ENCODE results near the gene CERS2. TPM values are rescaled to one million over a fixed set of nuclear protein-coding genes. Genes with fewer than 3 reads are reported as not detected.

The CERS2 gene
- total RNA-seq, 1 experiment from 2014 or later, result 165 TPM

DNA sequence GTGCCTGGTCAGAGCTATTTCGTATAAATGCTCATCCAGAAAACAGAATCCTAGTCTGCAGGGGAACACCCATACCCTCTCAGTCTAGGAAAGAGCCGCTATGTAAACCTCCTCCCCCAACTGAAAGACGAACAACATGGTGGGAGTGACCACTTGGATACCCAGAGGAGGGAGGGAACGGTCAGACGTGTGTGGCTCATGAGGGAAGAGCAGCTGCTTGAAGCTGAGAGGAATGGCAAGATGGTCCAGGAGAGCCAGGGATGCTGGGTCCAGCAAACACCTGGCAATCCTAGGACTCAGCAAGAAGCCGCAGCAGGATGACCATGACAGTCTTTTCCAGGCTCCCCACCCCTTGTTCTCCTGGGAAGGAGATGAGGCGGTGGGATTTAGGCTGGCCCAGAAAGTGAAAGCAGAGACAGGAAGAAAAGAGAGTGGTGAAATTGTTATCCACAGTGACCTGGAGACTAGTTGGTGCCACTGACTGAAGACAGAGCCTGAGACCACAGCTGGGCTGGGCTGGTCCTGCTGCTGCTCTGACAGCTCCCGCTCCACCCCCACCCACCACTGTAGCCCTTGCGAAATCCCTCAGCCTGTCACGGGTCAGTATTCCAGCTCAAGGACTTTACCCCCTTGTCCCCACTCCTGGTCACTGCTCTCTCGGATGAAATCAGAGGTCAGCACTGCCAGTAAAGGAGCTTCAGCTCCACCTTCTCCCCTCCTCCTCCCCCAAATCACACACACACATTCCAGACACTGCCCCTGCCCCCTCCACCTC is 3.6 kb downstream of the CERS2 start:
- Histone ChIP-seq H3K27ac (no peak overlapping the region), H3K36me3 (peaks cover 64% of the 10 kb centered on the region), H3K4me1 (replicated peaks) (peaks cover 35% of the 10 kb centered on the region), H3K27me3 (replicated peaks) (no peaks in the 10 kb centered on the region), H3K9me3 (replicated peaks) (no peaks in the 10 kb centered on the region), H3K4me3 (no peak overlapping the region)
- DNase-seq (ENCODE audit: low read depth in 1 of 2, low spot score in 2 of 2), result no peak

DNA sequence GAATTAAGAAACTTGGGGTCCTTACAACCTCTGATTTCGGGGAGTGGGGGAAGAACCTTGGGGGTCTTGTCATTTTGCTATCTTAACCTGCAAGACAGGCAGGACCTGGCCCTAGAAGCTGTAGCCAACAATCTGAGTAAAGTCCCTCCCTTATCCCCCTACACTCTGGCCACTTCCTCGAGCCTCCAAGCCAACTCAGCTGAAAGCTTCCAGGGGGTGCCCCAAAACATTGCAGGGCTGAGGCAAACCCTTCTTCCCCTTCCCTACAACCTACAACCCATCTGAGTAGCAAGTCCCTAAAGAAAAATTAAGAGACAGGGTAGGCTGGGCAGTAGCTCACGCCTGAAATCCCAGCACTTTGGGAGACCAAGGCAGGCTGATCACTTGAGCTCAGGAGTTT is 5.0 kb downstream of the CERS2 start:
- DNase-seq (ENCODE audit: low read depth in 1 of 2, low spot score in 2 of 2), result no peak
- peaks cover 77% of the 10 kb centered on the region for H3K36me3 ChIP-seq
- H3K27ac ChIP-seq, result no peak overlapping the region
- H3K4me3 ChIP-seq, result no peak overlapping the region
- H3K9me3 ChIP-seq (replicated peaks), result no peaks in the 10 kb centered on the region
- H3K27me3 ChIP-seq (replicated peaks), result no peaks in the 10 kb centered on the region
- H3K4me1 ChIP-seq (replicated peaks), result peaks cover 31% of the 10 kb centered on the region

DNA sequence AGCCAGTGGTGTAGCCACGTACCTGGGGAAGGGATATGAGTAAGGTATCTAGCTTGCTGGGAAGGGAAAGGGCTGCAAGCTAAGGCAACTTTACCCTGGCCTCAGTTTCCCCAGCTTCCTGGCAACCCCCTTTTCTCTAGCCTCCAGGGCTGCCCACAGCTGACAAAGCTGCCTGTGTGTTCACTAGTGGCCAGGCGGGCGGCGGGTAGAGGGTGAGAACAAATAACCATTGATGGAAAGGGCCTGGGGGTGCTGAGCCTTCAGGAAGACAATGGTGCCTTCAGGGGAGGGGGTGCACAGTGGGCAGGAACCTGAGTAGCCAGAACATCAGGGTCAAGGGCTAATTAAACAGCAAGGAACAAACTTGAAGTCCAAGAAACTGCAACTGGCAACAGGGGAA is 6.1 kb downstream of the CERS2 start:
- H3K9me3 ChIP-seq (replicated peaks), result no peaks in the 10 kb centered on the region
- H3K4me3 ChIP-seq, result no peak overlapping the region
- peaks cover 28% of the 10 kb centered on the region for H3K4me1 ChIP-seq (replicated peaks)
- no peak overlapping the region for H3K27ac ChIP-seq
- DNase-seq (ENCODE audit: low read depth in 1 of 2, low spot score in 2 of 2), result no peak
- H3K36me3 ChIP-seq, result peaks cover 78% of the 10 kb centered on the region
- H3K27me3 ChIP-seq (replicated peaks), result no peaks in the 10 kb centered on the region

DNA sequence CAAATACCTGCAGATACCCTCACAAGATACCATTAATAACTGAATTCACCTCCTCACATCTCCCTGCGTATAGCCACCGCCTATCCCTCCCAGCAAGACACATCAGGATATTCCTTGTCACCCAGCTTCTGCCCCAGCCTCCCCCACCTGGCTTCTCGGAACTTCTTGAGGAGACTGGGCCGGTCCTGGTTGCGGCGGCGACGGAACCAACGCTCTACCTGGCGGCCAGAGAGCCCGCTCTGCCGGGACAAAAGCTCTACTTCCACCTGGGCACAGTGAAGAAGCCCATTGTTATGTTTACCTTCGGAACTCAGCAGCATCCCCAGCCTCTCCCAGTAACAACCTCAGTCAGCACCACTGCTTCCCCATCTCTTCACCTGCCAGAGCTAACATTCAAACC is 6.7 kb downstream of the CERS2 start:
- Histone ChIP-seq H3K36me3 (peaks cover 79% of the 10 kb centered on the region), H3K27ac (no peak overlapping the region), H3K4me3 (no peak overlapping the region), H3K9me3 (replicated peaks) (no peaks in the 10 kb centered on the region), H3K27me3 (replicated peaks) (no peaks in the 10 kb centered on the region), H3K4me1 (replicated peaks) (peaks cover 23% of the 10 kb centered on the region)
- no peak for DNase-seq (ENCODE audit: low read depth in 1 of 2, low spot score in 2 of 2)

DNA sequence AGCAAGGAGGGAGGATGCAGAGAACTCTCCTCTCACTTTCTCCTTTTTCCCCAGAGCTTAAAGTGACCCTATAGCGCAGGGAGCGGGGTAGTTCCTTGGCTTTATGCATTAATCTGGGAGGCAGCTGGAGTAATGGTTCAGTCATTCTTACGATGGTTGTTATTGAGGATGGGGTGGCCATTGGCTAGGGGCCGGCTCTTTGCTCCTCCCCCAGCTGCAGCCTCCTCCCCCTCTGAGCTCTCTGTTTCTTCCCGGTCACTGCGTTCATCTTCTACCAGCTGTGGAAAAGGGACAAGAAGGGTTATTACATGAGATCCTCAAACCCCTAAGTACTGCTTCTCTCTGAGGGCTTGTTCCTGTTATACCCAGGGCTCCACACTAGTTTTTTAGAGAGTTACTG is 8.6 kb downstream of the CERS2 start:
- H3K27me3 ChIP-seq (replicated peaks), result no peaks in the 10 kb centered on the region
- H3K4me1 ChIP-seq (replicated peaks), result peaks cover 4% of the 10 kb centered on the region
- peaks cover 81% of the 10 kb centered on the region for H3K36me3 ChIP-seq
- DNase-seq (ENCODE audit: low read depth in 1 of 2, low spot score in 2 of 2), result no peak
- no peaks in the 10 kb centered on the region for H3K9me3 ChIP-seq (replicated peaks)
- no peak overlapping the region for H3K4me3 ChIP-seq
- H3K27ac ChIP-seq, result no peak overlapping the region

DNA sequence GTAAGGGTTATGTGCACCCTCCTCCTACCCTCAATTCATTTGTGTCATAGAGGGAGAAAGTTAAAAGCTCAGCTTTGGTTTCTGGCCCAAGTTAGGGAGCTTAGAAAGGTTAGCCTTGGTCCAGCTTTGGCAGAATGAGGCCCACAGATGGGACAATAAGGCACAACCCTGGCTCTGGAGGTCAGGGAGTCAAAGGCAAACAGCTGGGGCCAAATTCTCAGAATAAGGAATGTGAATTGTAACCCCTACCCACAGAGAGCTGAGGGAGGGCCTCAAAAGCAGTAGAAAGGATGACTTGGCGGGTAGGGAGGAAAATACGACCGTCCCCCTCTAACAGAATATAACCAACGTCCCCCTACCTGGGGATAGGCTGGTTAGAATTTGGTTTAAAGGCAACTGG is 9.0 kb downstream of the CERS2 start:
- H3K4me3 ChIP-seq, result no peak overlapping the region
- no peaks in the 10 kb centered on the region for H3K27me3 ChIP-seq (replicated peaks)
- H3K9me3 ChIP-seq (replicated peaks), result no peaks in the 10 kb centered on the region
- H3K4me1 ChIP-seq (replicated peaks), result no peaks in the 10 kb centered on the region
- peaks cover 85% of the 10 kb centered on the region for H3K36me3 ChIP-seq
- H3K27ac ChIP-seq, result no peak overlapping the region
- no peak for DNase-seq (ENCODE audit: low read depth in 1 of 2, low spot score in 2 of 2)

DNA sequence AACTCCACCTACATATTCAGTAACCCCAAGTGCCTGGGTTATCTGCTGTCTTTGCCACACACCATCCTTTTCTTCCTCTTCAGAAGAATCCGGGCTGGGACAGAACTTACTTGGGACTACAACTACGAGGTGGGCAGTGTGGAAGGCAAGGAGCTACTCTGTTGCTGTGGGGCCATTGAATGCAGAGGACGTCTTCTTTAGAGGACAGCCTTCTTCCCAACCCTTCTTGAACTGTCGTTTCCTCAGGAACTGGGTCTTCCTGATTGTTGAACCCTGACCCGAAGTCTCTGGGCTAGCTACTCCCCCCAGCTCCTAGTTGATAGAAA is 10.5 kb downstream of the CERS2 start:
- H3K36me3 ChIP-seq, result peaks cover 99% of the 10 kb centered on the region
- H3K4me1 ChIP-seq (replicated peaks), result no peaks in the 10 kb centered on the region
- no peak overlapping the region for H3K27ac ChIP-seq
- H3K4me3 ChIP-seq, result no peak overlapping the region
- H3K27me3 ChIP-seq (replicated peaks), result no peaks in the 10 kb centered on the region
- DNase-seq (ENCODE audit: low read depth in 1 of 2, low spot score in 2 of 2), result no peak
- no peaks in the 10 kb centered on the region for H3K9me3 ChIP-seq (replicated peaks)

DNA sequence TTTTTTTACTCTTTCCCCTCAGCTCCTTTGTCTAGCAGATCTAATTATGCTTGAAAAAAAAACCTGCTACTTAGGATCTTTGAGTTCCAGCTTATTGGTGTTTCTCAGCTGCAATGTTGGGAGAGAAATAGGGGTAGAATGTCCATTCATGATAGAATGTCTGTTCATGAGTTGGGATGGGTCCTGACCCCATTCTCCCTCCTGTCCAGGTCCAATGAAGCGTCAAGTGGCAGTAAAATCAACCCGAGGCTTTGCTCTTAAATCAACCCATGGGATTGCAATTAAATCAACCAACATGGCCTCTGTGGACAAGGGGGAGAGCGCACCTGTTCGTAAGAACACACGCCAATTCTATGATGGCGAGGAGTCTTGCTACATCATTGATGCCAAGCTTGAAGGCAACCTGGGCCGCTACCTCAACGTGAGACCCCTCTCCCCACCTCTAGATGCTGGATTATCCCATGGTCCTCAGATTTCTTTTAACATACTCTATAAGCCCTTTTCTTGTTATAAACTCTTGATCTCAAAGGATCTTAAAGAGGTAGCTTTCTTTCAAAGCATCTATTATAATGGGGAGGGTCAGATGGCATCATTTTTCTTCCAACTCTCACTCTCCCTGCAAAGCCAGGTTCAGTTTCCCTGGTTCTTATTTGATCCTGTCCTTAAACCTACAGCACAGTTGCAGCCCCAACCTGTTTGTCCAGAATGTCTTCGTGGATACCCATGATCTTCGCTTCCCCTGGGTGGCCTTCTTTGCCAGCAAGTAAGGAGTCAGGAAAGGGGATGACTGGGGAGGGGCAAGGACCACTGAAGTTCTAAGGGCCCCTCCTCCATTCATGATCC is 11.1 kb downstream of the CERS2 start:
- Histone ChIP-seq H3K9me3 (replicated peaks) (no peaks in the 10 kb centered on the region), H3K4me3 (no peak overlapping the region), H3K36me3 (peaks cover 97% of the 10 kb centered on the region), H3K27ac (no peak overlapping the region), H3K4me1 (replicated peaks) (no peaks in the 10 kb centered on the region), H3K27me3 (replicated peaks) (no peaks in the 10 kb centered on the region)
- no peak for DNase-seq (ENCODE audit: low read depth in 1 of 2, low spot score in 2 of 2)

DNA sequence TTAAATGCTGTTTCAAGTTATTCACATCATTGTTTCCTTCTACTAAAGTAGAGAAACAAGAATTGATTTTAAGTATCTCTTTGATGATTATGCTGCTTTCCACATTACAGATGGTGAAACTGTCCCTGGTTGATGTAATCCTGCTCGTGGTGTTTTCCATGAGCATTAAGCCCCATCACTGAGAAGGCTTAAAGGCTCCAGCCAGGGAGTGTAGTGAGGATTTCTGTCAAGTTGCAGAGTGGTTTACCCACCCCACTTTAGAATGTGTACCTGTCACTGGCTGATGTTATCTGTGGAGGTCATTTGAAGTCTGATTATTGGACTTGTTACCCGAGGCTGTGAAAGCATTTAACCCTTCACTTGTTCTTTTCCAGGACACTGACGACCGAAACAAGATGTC is 12.9 kb downstream of the CERS2 start:
- Histone ChIP-seq H3K27me3 (replicated peaks) (no peaks in the 10 kb centered on the region), H3K36me3 (peaks cover 89% of the 10 kb centered on the region), H3K9me3 (replicated peaks) (no peaks in the 10 kb centered on the region), H3K4me1 (replicated peaks) (no peaks in the 10 kb centered on the region), H3K27ac (no peak overlapping the region), H3K4me3 (no peak overlapping the region)
- DNase-seq (ENCODE audit: low read depth in 1 of 2, low spot score in 2 of 2), result no peak

DNA sequence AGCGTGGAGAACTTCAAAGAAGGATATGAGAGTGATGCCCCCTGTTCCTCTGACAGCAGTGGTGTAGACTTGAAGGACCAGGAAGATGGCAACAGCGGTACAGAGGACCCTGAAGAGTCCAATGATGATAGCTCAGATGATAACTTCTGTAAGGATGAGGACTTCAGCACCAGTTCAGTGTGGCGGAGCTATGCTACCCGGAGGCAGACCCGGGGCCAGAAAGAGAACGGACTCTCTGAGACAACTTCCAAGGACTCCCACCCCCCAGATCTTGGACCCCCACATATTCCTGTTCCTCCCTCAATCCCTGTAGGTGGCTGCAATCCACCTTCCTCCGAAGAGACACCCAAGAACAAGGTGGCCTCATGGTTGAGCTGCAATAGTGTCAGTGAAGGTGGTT is 14.0 kb downstream of the CERS2 start:
- DNase-seq (ENCODE audit: low read depth in 1 of 2, low spot score in 2 of 2), result no peak

DNA sequence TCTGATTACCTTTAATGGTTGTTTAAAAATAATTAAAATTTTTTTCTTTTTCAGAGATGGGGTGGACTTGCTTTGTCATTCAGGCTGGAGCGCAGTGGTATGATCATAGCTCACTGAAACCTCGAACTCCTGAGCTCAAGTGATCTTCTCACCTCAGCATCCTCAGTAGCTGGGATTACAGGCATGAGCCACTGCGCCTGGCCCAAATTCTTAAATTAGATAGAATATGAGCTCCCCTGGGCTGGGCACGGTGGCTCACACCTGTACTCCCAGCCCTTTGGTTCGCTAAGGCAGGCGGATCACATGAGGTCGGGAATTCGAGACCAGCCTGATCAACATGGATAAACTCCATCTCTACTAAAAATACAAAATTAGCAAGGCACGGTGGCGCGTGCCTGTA is 17.0 kb downstream of the CERS2 start:
- H3K27ac ChIP-seq, result no peak overlapping the region
- no peaks in the 10 kb centered on the region for H3K4me1 ChIP-seq (replicated peaks)
- DNase-seq (ENCODE audit: low read depth in 1 of 2, low spot score in 2 of 2), result no peak
- H3K36me3 ChIP-seq, result peaks cover 78% of the 10 kb centered on the region
- H3K4me3 ChIP-seq, result no peak overlapping the region
- H3K27me3 ChIP-seq (replicated peaks), result no peaks in the 10 kb centered on the region
- H3K9me3 ChIP-seq (replicated peaks), result no peaks in the 10 kb centered on the region

More for the DNA sequence above, 14.0 kb downstream of the CERS2 start:
- Histone ChIP-seq H3K36me3 (peaks cover 80% of the 10 kb centered on the region), H3K27ac (no peak overlapping the region), H3K27me3 (replicated peaks) (no peaks in the 10 kb centered on the region), H3K4me3 (no peak overlapping the region), H3K9me3 (replicated peaks) (no peaks in the 10 kb centered on the region), H3K4me1 (replicated peaks) (no peaks in the 10 kb centered on the region)

DNA sequence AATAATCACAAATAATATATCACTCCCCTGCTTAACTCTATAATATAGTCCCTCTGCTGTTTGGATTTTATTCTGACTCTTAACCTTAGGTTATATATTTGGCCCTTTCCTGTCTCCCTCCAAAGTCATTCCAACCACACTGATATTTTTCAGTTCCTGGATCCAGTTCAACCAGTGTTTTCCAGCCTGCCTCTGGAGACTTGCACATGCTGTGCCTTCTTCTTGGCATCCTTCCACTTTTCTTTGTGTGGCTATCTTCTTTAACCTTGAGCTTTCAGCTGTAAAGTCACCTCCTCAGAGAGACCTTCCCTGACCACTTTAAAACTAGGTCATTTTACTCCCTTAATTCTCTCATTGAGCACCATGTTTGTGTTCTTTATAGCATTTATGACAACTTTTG is 19.4 kb downstream of the CERS2 start:
- Histone ChIP-seq H3K4me1 (replicated peaks) (no peaks in the 10 kb centered on the region), H3K36me3 (peaks cover 79% of the 10 kb centered on the region), H3K9me3 (replicated peaks) (no peaks in the 10 kb centered on the region), H3K4me3 (no peak overlapping the region), H3K27ac (no peak overlapping the region), H3K27me3 (replicated peaks) (no peaks in the 10 kb centered on the region)
- DNase-seq (ENCODE audit: low read depth in 1 of 2, low spot score in 2 of 2), result no peak

DNA sequence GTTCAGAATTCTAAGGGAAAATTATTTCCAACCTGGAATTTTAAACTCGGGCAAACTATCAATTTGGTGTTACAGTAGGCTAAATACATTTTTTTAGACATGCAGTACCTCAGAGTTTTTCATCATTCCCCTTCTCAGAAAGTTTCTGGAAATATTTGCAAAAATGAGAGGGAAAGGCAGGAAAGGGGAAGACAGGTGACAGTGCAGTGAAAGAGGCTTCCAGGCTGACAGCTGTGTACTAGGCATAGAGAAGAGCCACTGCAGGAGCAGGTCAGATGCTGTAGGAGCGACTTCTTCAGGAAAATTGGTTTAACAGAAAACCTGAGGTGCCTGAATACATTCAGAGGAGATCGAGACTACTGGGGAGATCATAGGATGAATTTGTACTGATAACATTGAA is 19.9 kb downstream of the CERS2 start:
- H3K4me1 ChIP-seq (replicated peaks), result no peaks in the 10 kb centered on the region
- H3K27ac ChIP-seq, result no peak overlapping the region
- peaks cover 77% of the 10 kb centered on the region for H3K36me3 ChIP-seq
- no peaks in the 10 kb centered on the region for H3K27me3 ChIP-seq (replicated peaks)
- no peaks in the 10 kb centered on the region for H3K9me3 ChIP-seq (replicated peaks)
- no peak overlapping the region for H3K4me3 ChIP-seq
- DNase-seq (ENCODE audit: low read depth in 1 of 2, low spot score in 2 of 2), result no peak

DNA sequence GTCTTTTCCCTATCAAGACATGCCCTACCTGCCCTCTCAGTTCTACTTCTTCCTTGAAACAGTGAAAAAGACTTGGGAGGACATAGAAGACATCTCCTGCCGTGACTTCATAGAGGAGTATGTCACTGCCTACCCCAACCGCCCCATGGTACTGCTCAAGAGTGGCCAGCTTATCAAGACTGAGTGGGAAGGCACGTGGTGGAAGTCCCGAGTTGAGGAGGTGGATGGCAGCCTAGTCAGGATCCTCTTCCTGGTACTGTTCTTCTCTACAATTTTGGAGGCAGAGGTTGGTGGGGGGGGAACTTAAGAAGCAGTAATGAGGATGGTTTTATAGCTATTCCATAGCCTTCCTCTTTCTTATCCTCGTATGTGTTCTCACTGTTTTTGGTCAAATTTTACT is 29.8 kb downstream of the CERS2 start:
- Histone ChIP-seq H3K27me3 (replicated peaks) (no peaks in the 10 kb centered on the region), H3K36me3 (peaks cover 92% of the 10 kb centered on the region)
- no peak for DNase-seq (ENCODE audit: low read depth in 1 of 2, low spot score in 2 of 2)

More for the DNA sequence above, 29.8 kb downstream of the CERS2 start:
- no peak overlapping the region for H3K27ac ChIP-seq
- H3K9me3 ChIP-seq (replicated peaks), result no peaks in the 10 kb centered on the region
- no peaks in the 10 kb centered on the region for H3K4me1 ChIP-seq (replicated peaks)
- H3K4me3 ChIP-seq, result no peak overlapping the region

All from SJSA1 (cell line).